GM18520 (cell line): ENCODE data around the gene FMO2.

Experiments
- ATAC-seq: cut with Tn5 transposase; IDR thresholded peaks from one replicate; pipeline ENCODE4 v1.9.1; 2021; ENCODE audit not compliant: unreplicated experiment

The FMO2 gene

GRCh38 chr1:171174560-171175294 lies 10.4 kb upstream of the FMO2 start:
- ATAC-seq: no peak

- ATAC-seq: no peak
Measured at GRCh38 chr1:171177261-171177660, 7.8 kb upstream of the FMO2 start.

GRCh38 chr1:171179318-171180227 lies 5.5 kb upstream of the FMO2 start:
- ATAC-seq: no peak

GRCh38 chr1:171180670-171181069 lies 4.4 kb upstream of the FMO2 start:
- ATAC-seq: no peak

- no peak for ATAC-seq
Measured at GRCh38 chr1:171188388-171189266, 3.5 kb downstream of the FMO2 start.

- no peak for ATAC-seq
Measured at GRCh38 chr1:171191992-171192391, 6.9 kb downstream of the FMO2 start.

GRCh38 chr1:171195767-171196166 lies 10.7 kb downstream of the FMO2 start:
- no peak for ATAC-seq

- ATAC-seq: no peak
Measured at GRCh38 chr1:171196351-171196750, 11.3 kb downstream of the FMO2 start.

GRCh38 chr1:171198081-171198480 lies 13.0 kb downstream of the FMO2 start:
- no peak for ATAC-seq

GRCh38 chr1:171204296-171204695 lies 19.2 kb downstream of the FMO2 start:
- no peak for ATAC-seq

GRCh38 chr1:171206204-171206977 lies 21.3 kb downstream of the FMO2 start:
- no peak for ATAC-seq

- no peak for ATAC-seq
Measured at GRCh38 chr1:171206978-171207355, 21.9 kb downstream of the FMO2 start.

- ATAC-seq: no peak
Measured at GRCh38 chr1:171207377-171207776, 22.3 kb downstream of the FMO2 start.

- ATAC-seq: no peak
Measured at GRCh38 chr1:171210355-171210754, 25.3 kb downstream of the FMO2 start.

GRCh38 chr1:171212607-171213351 lies 27.7 kb downstream of the FMO2 start:
- ATAC-seq: no peak

GRCh38 chr1:171213559-171214454 lies 28.7 kb downstream of the FMO2 start:
- ATAC-seq: no peak

- no peak for ATAC-seq
Measured at GRCh38 chr1:171217658-171218443, 32.8 kb downstream of the FMO2 start.

GRCh38 chr1:171218661-171219060 lies 33.6 kb downstream of the FMO2 start:
- no peak for ATAC-seq
